Adrenal gland (tissue), 5 donors: ENCODE data around the gene ZC2HC1B.

Source experiments
- POLR2A ChIP-seq, 2 donors: fragments of 450-650 bp; IDR thresholded peaks; one replicate each; pipeline ENCODE4 v1.6.1; 2017; ENCODE audit warnings: antibody characterized with exemption in 2 of 2, mild to moderate bottlenecking in 2 of 2, moderate library complexity in 1 of 2
- TF ChIP-seq, protein P1 (sequence below), 6 experiments: fragments of 450-650 bp in 4 of 6; fragments of 200-600 bp in 2 of 6; sonication (generic) in 1 of 6; IDR thresholded peaks; 1 replicate in 5 of 6; 2 replicates in 1 of 6; pipeline versions ENCODE4 v1.5.1 to v1.8.0; 2016 to 2021; ENCODE audit warnings: antibody characterized with exemption in 6 of 6, mild to moderate bottlenecking in 2 of 6, moderate library complexity in 1 of 6
- donor health status: DM: no; HTN: no; CAD: no.

DNA sequence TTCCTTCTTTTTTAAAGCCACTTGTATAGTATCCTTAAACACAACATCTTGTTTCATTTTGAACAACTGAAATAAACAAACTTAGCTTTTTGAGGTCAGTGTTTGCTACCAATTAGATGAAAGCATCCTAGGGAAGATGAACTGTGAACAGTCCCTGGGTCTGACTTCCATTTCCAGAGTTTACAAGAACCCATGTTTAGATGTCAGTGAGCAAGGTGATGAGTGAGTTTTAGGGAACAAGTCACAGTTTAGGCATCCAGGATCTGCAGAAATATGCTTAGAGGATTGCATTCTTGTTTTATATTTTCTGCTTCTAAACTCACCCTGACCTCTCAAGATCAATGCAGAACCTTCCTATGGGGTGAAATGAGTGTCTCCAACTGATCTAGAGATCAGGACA lies 3.0 kb downstream of the ZC2HC1B start:
- TF ChIP-seq, protein P1, sequence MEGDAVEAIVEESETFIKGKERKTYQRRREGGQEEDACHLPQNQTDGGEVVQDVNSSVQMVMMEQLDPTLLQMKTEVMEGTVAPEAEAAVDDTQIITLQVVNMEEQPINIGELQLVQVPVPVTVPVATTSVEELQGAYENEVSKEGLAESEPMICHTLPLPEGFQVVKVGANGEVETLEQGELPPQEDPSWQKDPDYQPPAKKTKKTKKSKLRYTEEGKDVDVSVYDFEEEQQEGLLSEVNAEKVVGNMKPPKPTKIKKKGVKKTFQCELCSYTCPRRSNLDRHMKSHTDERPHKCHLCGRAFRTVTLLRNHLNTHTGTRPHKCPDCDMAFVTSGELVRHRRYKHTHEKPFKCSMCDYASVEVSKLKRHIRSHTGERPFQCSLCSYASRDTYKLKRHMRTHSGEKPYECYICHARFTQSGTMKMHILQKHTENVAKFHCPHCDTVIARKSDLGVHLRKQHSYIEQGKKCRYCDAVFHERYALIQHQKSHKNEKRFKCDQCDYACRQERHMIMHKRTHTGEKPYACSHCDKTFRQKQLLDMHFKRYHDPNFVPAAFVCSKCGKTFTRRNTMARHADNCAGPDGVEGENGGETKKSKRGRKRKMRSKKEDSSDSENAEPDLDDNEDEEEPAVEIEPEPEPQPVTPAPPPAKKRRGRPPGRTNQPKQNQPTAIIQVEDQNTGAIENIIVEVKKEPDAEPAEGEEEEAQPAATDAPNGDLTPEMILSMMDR (IDR thresholded peaks at IDR 0.05): no peak
- no peak for TF ChIP-seq POLR2A (IDR thresholded peaks at IDR 0.05)
